NCI-H2227 (cell line): ENCODE data around the gene MYOC.
"Not testable (repeated sequence)": the region's sequence is repeated elsewhere in the genome, so short reads cannot be mapped to it uniquely, and the experiment has no call there.

Source experiments
- DNase-seq: peaks from one replicate; lab custom pipeline; 2025; ENCODE audit not compliant: unreplicated experiment; lab: John Stamatoyannopoulos, UW

The MYOC gene

GRCh38 chr1:171611306-171611705, 41.2 kb downstream of the MYOC start:
- DNase-seq, result no peak

- DNase-seq, result no peak
Measured at GRCh38 chr1:171610385-171610784, 42.1 kb downstream of the MYOC start.

- no peak for DNase-seq
Measured at GRCh38 chr1:171606402-171606941, 46.0 kb downstream of the MYOC start.

GRCh38 chr1:171603042-171603441, 49.4 kb downstream of the MYOC start:
- DNase-seq, result not testable (repeated sequence)

GRCh38 chr1:171600862-171601261, 51.6 kb downstream of the MYOC start:
- DNase-seq, result no peak

- DNase-seq, result not testable (repeated sequence)
Measured at GRCh38 chr1:171600310-171600709, 52.2 kb downstream of the MYOC start.

GRCh38 chr1:171597203-171597602, 55.3 kb downstream of the MYOC start:
- DNase-seq, result no peak

- no peak for DNase-seq
Measured at GRCh38 chr1:171596705-171597104, 55.8 kb downstream of the MYOC start.

GRCh38 chr1:171596119-171596518, 56.4 kb downstream of the MYOC start:
- no peak for DNase-seq

GRCh38 chr1:171595324-171595723, 57.2 kb downstream of the MYOC start:
- no peak for DNase-seq

- no peak for DNase-seq
Measured at GRCh38 chr1:171590022-171590421, 62.5 kb downstream of the MYOC start.

- no peak for DNase-seq
Measured at GRCh38 chr1:171588230-171588629, 64.3 kb downstream of the MYOC start.

- DNase-seq, result no peak
Measured at GRCh38 chr1:171585715-171586114, 66.8 kb downstream of the MYOC start.
